GM10248 (cell line): ENCODE measurements around the gene TWIST2.

Source experiments
- CTCF ChIA-PET: fragments of 300-600 bp; sonication (Branson Sonifier 250); formaldehyde crosslinking; extraction: SDS; loops from one replicate; lab custom pipeline; 2021; ENCODE audit warnings: antibody characterized with exemption; lab: Yijun Ruan, JAX
- POLR2A ChIA-PET: fragments of 350-650 bp; sonication (Branson Sonifier 250); formaldehyde crosslinking; extraction: SDS; loops from one replicate; lab custom pipeline; 2020; ENCODE audit warnings: antibody characterized with exemption; lab: Yijun Ruan, JAX
- DNase-seq: peaks from one replicate; pipeline ENCODE4 v3.0.0; 2012; ENCODE audit errors: extremely low spot score
- CTCF ChIP-seq: IDR thresholded peaks from 2 replicates; pipeline ENCODE4 v1.5.1; 2012; ENCODE audit warnings: mild to moderate bottlenecking, low read depth; ENCODE audit errors: extremely low read depth, missing control alignments, control extremely low read depth

Gene TWIST2

GRCh38 chr2:238879621-238880377 lies 31.9 kb downstream of the TWIST2 start:
- ChIA-PET POLR2A (no interaction called here), CTCF (no interaction called here)
- TF ChIP-seq CTCF = no peak
- no peak for DNase-seq

- ChIA-PET POLR2A (no interaction called here), CTCF (no interaction called here)
- no peak for TF ChIP-seq CTCF
- no peak for DNase-seq
These were observed 33.6 kb downstream of the TWIST2 start for GRCh38 chr2:238881353-238882081.

- POLR2A ChIA-PET = no interaction called here
- TF ChIP-seq CTCF = no peak
- CTCF ChIA-PET = no interaction called here
- DNase-seq = no peak
These were observed 34.3 kb downstream of the TWIST2 start for GRCh38 chr2:238882082-238882755.

GRCh38 chr2:238883421-238883901 lies 35.6 kb downstream of the TWIST2 start:
- POLR2A ChIA-PET = no interaction called here
- CTCF ChIA-PET = no interaction called here
- no peak for DNase-seq
- no peak for TF ChIP-seq CTCF

GRCh38 chr2:238884122-238884811 lies 36.4 kb downstream of the TWIST2 start:
- POLR2A ChIA-PET = no interaction called here
- no peak for DNase-seq
- CTCF ChIA-PET = no interaction called here
- TF ChIP-seq CTCF = no peak

GRCh38 chr2:238884812-238885408 lies 37.0 kb downstream of the TWIST2 start:
- ChIA-PET CTCF (no interaction called here), POLR2A (no interaction called here)
- TF ChIP-seq CTCF = no peak
- no peak for DNase-seq
